HCT116 (cell line): Measurements from ENCODE around the gene SUCLG2.

Source experiments
- CEBPB ChIP-seq: IDR thresholded peaks from 2 replicates; pipeline ENCODE4 v1.6.1; 2012; ENCODE audit warnings: low read depth
- CTCF ChIP-seq, 3 experiments: fragments of 200-600 bp in 1 of 3; sonication (generic) in 1 of 3; IDR thresholded peaks in 2 of 3; conservative IDR thresholded peaks in 1 of 3; 2 replicates each; pipeline ENCODE4 v1.5.1; 2012 to 2017; ENCODE audit warnings: low read depth in 2 of 3, low read length in 2 of 3, antibody characterized with exemption in 1 of 3, borderline replicate concordance in 1 of 3, control low read depth in 1 of 3, mild to moderate bottlenecking in 1 of 3, mixed read lengths in 1 of 3, mixed run types in 1 of 3, moderate library complexity in 1 of 3; ENCODE audit not compliant: insufficient read depth in 1 of 3
- EGR1 ChIP-seq: IDR thresholded peaks from 2 replicates; pipeline ENCODE4 v1.6.1; 2012; ENCODE audit warnings: low read depth
- ELF1 ChIP-seq: IDR thresholded peaks from 2 replicates; pipeline ENCODE4 v1.6.1; 2012; ENCODE audit warnings: low read depth, borderline replicate concordance
- EZH2 ChIP-seq: fragments of 200-600 bp; sonication (generic); IDR thresholded peaks from 2 replicates; pipeline ENCODE4 v1.6.1; 2017; ENCODE audit warnings: antibody characterized with exemption, mixed run types
- JUND ChIP-seq: IDR thresholded peaks from 2 replicates; pipeline ENCODE4 v1.6.1; 2012
- POLR2A ChIP-seq: IDR thresholded peaks from 2 replicates; pipeline ENCODE4 v1.7.0; 2011; ENCODE audit warnings: borderline replicate concordance; ENCODE audit not compliant: insufficient read depth, insufficient read length; ENCODE audit errors: extremely low read depth
- POLR2AphosphoS5 ChIP-seq: IDR thresholded peaks from 2 replicates; pipeline ENCODE4 v1.6.1; 2011; ENCODE audit warnings: mild to moderate bottlenecking, low read depth, low read length, moderate library complexity
- RAD21 ChIP-seq: IDR thresholded peaks from 2 replicates; pipeline ENCODE4 v1.6.1; 2012; ENCODE audit warnings: low read depth, mild to moderate bottlenecking
- REST ChIP-seq: IDR thresholded peaks from 2 replicates; pipeline ENCODE4 v1.6.1; 2012; ENCODE audit warnings: low read depth
- SP1 ChIP-seq: IDR thresholded peaks from 2 replicates; pipeline ENCODE4 v1.6.1; 2012; ENCODE audit warnings: low read depth
- SRF ChIP-seq: IDR thresholded peaks from 2 replicates; pipeline ENCODE4 v1.6.1; 2012; ENCODE audit warnings: low read depth
- ZNF274 ChIP-seq: fragments of 200-500 bp; sonication (Bioruptor generic); IDR thresholded peaks from 2 replicates; pipeline ENCODE4 v1.6.1; 2014; ENCODE audit warnings: mild to moderate bottlenecking, low read depth, low read length, inconsistent platforms
- TF ChIP-seq, protein P1 (sequence below): IDR thresholded peaks from 2 replicates; pipeline ENCODE4 v1.6.1; 2012

DNA sequence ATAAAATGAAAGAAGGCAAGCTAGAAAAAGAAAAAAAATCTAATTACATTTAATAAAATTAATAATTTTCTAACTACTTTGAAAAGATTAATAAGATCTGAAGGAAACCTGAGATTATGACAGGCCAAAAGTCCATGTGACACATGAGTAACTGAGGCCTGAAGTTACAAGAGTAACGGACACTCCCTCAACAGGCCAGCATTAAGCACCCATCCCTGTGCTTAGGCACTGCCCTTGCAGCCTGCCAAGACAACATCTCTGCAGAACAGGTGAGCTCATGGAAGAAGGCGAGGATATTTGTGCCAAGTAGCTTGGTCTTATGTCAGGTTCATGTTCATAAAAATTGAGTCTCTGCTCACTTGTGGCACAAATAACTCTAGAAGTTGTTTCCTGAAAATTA is 31.8 kb downstream of the SUCLG2 start:
- TF ChIP-seq RAD21 (no peak), POLR2AphosphoS5 (no peak), CTCF (IDR thresholded peaks at IDR 0.05 in 2 of 3, conservative IDR thresholded peaks at IDR 0.05 in 1 of 3; ENCODE audit: borderline replicate concordance in 1 of 3, insufficient read depth in 1 of 3, low read depth in 2 of 3, low read length in 2 of 3) (no peak), SP1 (no peak), POLR2A (no peak), SRF (no peak), EZH2 (no peak), REST (no peak), ZNF274 (no peak), EGR1 (no peak), CEBPB (no peak), JUND (no peak), ELF1 (no peak)
- TF ChIP-seq, protein P1, sequence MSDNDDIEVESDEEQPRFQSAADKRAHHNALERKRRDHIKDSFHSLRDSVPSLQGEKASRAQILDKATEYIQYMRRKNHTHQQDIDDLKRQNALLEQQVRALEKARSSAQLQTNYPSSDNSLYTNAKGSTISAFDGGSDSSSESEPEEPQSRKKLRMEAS: no peak
